Large intestine (tissue), 3 donors: ENCODE measurements around the gene SLC7A4. TPM values are rescaled to one million over a fixed set of nuclear protein-coding genes. Genes with fewer than 3 reads are reported as not detected.
A peak's percentile ranks its signal among the peaks of the same experiment; 100 is the strongest.
"Not testable (repeated sequence)": the region's sequence is repeated elsewhere in the genome, so short reads cannot be mapped to it uniquely, and the experiment has no call there.

ENCODE experiments used
- DNase-seq, 2 donors: peaks; one replicate each; pipeline versions ENCODE4 v3.0.0 to v3.0.0-alpha.2; 2013
- H3K27ac ChIP-seq: one replicate; pipeline ENCODE4 v1.5.1; 2013; ENCODE audit warnings: low read length
- H3K27me3 ChIP-seq: 2 replicates; pipeline ENCODE4 v1.6.1; 2013; ENCODE audit warnings: low read length; ENCODE audit not compliant: control insufficient read depth, insufficient read depth
- H3K36me3 ChIP-seq: 2 replicates; pipeline ENCODE4 v1.6.1; 2013; ENCODE audit warnings: low read length; ENCODE audit not compliant: control insufficient read depth, insufficient read depth
- H3K4me1 ChIP-seq: one replicate; pipeline ENCODE4 v1.6.1; 2013; ENCODE audit warnings: low read length; ENCODE audit not compliant: control insufficient read depth, insufficient read depth
- H3K4me3 ChIP-seq: one replicate; pipeline ENCODE4 v1.5.1; 2013; ENCODE audit warnings: low read length
- H3K9me3 ChIP-seq: one replicate; pipeline ENCODE4 v1.6.1; 2013; ENCODE audit warnings: mild to moderate bottlenecking, low read depth, low read length, moderate library complexity; ENCODE audit not compliant: control insufficient read depth
- WGBS: methylation state at CpG from one replicate; pipeline ENCODE4 v1.1.5; 2013; ENCODE audit warnings: low lambda C conversion rate; ENCODE audit not compliant: insufficient coverage; 5-methylcytosine and 5-hydroxymethylcytosine counted together
- polyA plus RNA-seq: library from polyadenylated mRNA; unstranded; fragments of 120-200 nt; gene quantifications from one replicate; pipeline ENCODE4 v1.2.1, GENCODE V29; 2013

The SLC7A4 gene
- polyA plus RNA-seq, 1 donor: 31.4 TPM

DNA sequence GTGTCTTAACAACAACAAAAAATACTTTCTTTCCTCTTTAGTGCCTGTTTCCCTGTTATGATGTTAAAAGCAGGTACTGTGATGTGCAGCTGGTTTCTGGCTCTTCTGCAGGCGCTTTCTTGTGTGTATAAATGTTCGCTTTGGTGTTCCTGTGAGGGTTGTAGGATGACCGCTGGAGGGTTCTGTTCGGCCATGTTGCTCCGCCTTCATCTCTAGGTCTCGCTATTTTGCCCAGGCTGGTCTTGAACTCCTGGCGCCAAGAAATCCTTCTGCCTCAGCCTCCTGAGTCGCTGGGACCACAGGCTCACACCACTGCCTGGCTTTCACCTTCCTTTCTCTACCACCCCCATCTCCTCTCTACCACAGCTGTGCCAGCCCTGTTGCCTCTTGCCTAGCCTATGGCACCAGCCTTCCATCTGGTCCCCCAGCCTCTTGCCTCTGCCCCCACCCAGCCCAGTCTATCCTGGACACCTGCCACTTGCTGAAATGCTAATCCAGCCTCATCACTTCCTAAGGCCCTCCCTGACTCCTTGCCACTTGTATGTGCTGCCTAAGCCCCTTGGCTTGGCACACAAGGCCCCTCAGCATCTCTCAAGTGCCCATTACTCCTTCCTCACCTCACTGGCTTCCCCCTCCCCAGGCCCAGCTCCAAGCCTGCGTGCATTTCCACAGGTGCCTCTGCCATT, 18.9 kb upstream of the SLC7A4 start:
- 80% methylated on average over 2 of the region's 9 CpGs for WGBS
- no peaks in the 10 kb centered on the region for H3K27me3 ChIP-seq
- no peaks in the 10 kb centered on the region for H3K4me1 ChIP-seq
- no peak overlapping the region for H3K4me3 ChIP-seq
- no peaks in the 10 kb centered on the region for H3K36me3 ChIP-seq
- no peaks in the 10 kb centered on the region for H3K9me3 ChIP-seq
- no peak for DNase-seq
- no peak overlapping the region for H3K27ac ChIP-seq

DNA sequence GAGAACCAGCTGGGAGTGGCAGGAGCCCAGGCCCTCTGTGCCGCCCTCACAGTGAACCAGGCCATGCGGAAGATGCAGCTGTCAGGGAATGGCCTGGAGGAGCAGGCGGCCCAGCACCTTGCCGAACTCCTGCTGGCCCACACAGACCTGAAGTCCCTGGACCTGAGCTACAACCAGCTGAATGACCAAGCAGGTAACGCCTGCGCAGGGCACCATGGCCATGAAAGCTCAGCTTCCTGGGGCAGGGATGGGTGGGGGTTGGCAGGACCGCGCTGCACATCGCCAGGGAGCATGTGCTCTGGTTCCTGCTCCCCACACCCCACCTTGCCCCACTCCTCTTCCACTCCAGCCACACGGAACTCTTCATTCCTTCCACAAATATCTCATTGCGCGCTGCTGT, 16.6 kb upstream of the SLC7A4 start:
- H3K27me3 ChIP-seq, H3K36me3 ChIP-seq, DNase-seq, H3K27ac ChIP-seq, H3K4me3 ChIP-seq, H3K9me3 ChIP-seq: not testable (repeated sequence)
- peaks cover 20% of the 10 kb centered on the region for H3K4me1 ChIP-seq
- WGBS: no CpG with 5 or more reads among the region's 12 CpGs

- DNase-seq, H3K27ac ChIP-seq, H3K36me3 ChIP-seq, H3K27me3 ChIP-seq, H3K4me3 ChIP-seq, H3K9me3 ChIP-seq: not testable (repeated sequence)
- WGBS: no CpG with 5 or more reads among the region's 5 CpGs
- H3K4me1 ChIP-seq: peaks cover 26% of the 10 kb centered on the region
These were observed 16.1 kb upstream of the SLC7A4 start for GRCh38 chr22:21048448-21048847.

DNA sequence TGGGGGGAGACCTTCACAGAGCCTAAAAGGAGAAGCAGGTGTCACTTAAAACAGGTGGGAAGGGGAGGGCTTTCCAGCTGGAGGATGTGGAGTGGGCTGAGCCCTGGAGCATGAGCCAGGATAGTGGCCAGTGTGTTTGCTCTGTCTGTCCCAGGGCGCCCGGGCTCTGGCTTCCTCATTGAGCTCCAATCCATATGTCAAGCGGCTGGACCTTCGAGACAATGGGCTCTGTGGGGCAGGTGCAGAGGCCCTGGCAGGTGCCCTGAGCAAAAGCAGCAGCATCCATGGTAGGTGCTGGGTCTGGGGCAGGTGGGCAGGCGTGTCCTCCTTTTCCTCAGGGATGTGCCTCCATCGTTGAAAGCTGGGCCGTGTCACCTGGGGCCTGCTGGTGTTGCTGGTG, 15.4 kb upstream of the SLC7A4 start:
- WGBS: no CpG with 5 or more reads among the region's 7 CpGs
- no peak overlapping the region for H3K27ac ChIP-seq
- peaks cover 33% of the 10 kb centered on the region for H3K4me1 ChIP-seq
- H3K9me3 ChIP-seq: no peaks in the 10 kb centered on the region
- H3K4me3 ChIP-seq: no peak overlapping the region
- DNase-seq: no peak
- peaks cover 9% of the 10 kb centered on the region for H3K27me3 ChIP-seq
- no peaks in the 10 kb centered on the region for H3K36me3 ChIP-seq

DNA sequence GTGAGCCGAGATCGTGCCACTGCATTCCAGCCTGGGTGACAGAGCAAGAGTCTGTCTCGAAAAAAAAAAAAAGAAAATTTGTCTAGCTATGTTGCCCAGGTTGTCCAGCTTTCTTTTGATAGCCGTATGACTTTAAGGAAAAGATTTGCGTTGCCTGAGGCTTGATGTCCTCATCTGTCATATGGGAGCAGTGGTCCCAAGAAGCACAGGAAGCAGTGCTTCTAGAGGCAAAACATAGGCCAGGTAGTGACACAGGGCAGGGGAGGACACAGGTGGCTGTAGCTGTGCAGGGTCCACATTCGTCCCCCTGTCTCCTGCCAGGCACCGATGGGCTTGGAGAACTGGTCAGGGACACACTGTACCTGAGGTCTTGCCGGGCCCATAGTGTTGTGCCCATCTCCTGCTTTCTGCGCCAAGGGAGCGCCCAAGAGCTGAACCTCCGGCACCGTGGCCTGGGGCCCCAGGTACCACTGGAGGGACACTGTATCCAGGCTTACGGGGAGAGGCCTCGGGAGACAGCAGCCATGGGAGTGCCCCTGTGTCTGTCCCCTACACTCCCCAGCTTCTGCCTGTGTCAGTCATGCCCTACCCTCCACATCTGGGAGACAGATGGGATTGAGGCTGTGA, 14.8 kb upstream of the SLC7A4 start:
- Histone ChIP-seq H3K27ac (no peak overlapping the region), H3K27me3 (peaks cover 9% of the 10 kb centered on the region), H3K36me3 (no peaks in the 10 kb centered on the region), H3K4me3 (no peak overlapping the region), H3K9me3 (no peaks in the 10 kb centered on the region), H3K4me1 (peaks cover 37% of the 10 kb centered on the region)
- no CpG with 5 or more reads among the region's 14 CpGs for WGBS
- no peak for DNase-seq

- peak within 1 kb of the TSS; percentile 17 for H3K27ac ChIP-seq
- no peaks in the 10 kb centered on the region for H3K9me3 ChIP-seq
- H3K36me3 ChIP-seq: no peaks in the 10 kb centered on the region
- H3K4me1 ChIP-seq: peaks cover 40% of the 10 kb centered on the region
- WGBS: no CpG with 5 or more reads among the region's 47 CpGs
- peak; percentile 83 to 85 for DNase-seq
- H3K27me3 ChIP-seq: peaks cover 9% of the 10 kb centered on the region
- peak within 1 kb of the TSS; percentile 38 for H3K4me3 ChIP-seq
These were observed 13.4 kb upstream of the SLC7A4 start, which contains the start of gene LRRC74B for GRCh38 chr22:21045585-21046294. Gene LRRC74B (plus strand): TSS chr22:21045946. CDS start chr22:21045987, 41 bp downstream.

DNA sequence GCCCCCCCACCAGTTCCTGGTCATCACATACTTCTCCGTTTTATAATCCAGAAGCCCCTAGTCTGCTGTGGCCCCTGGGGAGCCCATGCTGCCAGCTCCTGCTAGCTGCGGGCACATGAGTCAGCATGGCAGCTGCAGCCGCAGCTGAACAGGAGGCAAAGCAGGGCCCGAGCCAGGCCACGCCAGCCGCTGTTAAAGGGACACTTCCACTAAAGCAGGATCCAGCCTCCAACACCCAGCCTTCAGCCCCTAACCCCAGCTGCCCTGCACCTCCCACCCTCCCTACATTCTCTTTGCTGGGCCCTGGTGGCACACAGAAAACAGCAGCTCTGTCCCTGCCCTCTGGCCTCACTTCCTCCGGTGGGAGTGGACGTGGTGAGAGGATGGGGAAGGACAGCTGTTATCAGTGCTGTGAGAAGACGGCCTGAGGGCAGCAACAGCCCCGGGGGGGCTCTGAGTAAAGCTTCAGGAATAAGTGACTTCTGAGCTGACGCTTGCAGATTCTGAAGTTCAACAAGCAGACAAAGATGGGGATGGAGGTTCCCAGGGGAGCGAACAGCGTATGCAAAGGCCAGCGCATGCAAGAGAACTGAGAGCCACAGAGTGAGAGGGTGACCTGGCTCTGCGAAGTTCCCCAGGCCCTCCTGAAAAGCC, 12.7 kb upstream of the SLC7A4 start:
- Histone ChIP-seq H3K27me3 (peaks cover 9% of the 10 kb centered on the region), H3K27ac (peak overlapping the region; percentile 17), H3K4me3 (peak overlapping the region; percentile 38), H3K36me3 (no peaks in the 10 kb centered on the region), H3K4me1 (peaks cover 40% of the 10 kb centered on the region), H3K9me3 (no peaks in the 10 kb centered on the region)
- no CpG with 5 or more reads among the region's 15 CpGs for WGBS
- no peak for DNase-seq

DNA sequence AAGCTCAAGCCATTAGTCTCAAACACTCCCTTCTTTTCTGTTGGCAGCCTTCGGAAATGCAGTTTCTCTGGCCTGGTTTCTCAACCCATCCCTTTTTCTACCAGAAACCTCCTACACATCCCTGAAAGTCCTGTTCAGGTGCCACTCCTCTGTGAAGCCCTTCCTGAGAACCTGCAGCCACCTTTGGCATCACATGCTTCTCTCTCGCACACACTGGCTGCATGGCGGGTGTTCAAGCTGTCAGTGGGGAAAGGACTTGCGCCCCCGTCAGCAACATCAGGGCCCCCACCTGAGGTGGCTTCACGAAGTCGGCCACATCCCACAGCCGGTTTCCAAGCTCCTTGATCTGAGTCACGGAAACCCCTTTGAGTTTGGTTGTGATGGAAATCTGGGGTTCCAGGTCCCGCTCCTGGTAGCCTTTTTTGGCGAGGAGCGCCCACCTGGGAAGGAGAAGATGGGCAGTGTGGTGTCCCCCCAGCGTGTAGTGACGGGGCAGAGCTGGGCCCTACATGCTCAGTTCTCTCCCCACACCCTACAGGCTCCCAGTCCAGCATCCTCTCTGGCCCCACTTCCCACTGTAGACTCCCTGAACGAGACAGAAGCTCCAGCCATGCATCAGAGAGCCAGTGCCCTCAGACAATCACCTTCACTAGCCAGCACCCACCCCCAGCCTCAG, 11.6 kb upstream of the SLC7A4 start:
- no CpG with 5 or more reads among the region's 15 CpGs for WGBS

DNA sequence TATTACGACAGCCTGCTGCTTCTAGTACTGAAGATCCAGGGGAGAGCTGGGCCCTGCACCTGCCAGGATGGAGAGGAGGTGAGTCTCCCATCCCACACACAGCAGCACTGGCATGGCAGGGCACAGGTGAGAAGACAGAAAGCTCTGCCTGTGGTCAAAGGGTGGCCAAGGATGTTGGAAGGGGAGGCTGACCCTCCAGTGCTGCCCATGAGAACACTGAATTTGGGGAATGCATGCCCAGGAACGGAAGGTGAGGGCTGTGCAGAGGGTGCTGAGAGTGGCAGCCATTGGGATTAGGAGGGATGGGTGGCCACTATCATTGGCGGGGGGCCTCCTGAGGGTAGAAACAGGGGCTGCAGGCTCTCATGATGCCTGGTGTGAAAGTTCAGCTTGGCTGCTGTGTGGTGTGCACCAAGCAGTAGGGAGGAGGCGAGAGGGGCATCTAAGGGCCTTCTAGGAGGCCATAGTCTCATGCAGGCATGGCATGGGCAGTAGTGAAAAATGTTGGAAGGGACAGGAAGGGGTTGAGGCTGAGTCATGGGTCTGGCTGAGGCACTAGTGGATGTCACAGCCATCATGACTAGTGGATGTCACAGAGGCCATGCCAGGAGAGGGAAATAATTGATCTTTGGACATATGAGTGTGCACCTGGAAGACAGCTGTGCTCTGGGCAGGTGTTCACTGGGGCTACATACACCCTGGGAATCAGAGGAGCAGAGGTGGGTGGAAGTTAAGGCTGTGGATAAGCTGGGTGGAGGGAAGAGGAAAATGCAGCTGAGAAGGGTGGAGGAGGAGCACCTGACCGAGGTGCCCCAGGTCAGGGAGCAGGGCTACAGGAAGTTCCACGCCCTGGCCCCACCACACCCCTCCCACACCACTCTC, 10.9 kb upstream of the SLC7A4 start:
- H3K4me1 ChIP-seq: peaks cover 45% of the 10 kb centered on the region
- no CpG with 5 or more reads among the region's 6 CpGs for WGBS
- no peaks in the 10 kb centered on the region for H3K9me3 ChIP-seq
- H3K27ac ChIP-seq: peak overlapping the region; percentile 70
- H3K36me3 ChIP-seq: no peaks in the 10 kb centered on the region
- peak; percentile 58 to 82 for DNase-seq
- no peak overlapping the region for H3K4me3 ChIP-seq
- H3K27me3 ChIP-seq: peaks cover 9% of the 10 kb centered on the region

More for the DNA sequence above, 11.6 kb upstream of the SLC7A4 start:
- Histone ChIP-seq H3K27me3 (peaks cover 9% of the 10 kb centered on the region), H3K4me1 (peaks cover 40% of the 10 kb centered on the region), H3K36me3 (no peaks in the 10 kb centered on the region), H3K4me3 (no peak overlapping the region), H3K9me3 (no peaks in the 10 kb centered on the region), H3K27ac (peak overlapping the region; percentile 70)
- no peak for DNase-seq
